HuH-7.5 (cell line): ENCODE data around the gene MYH9.

Source experiments
- DNase-seq: peaks from one replicate; pipeline ENCODE4 v3.0.0; 2011; ENCODE audit warnings: low spot score

Gene MYH9

GRCh38 chr22:36367479-36367878, 20.3 kb downstream of the MYH9 start:
- DNase-seq: no peak

- no peak for DNase-seq
These were observed 20.7 kb downstream of the MYH9 start for GRCh38 chr22:36367066-36367465.

GRCh38 chr22:36366291-36366708, 21.5 kb downstream of the MYH9 start:
- no peak for DNase-seq

GRCh38 chr22:36365020-36365411, 22.8 kb downstream of the MYH9 start:
- no peak for DNase-seq

GRCh38 chr22:36364255-36365019, 23.3 kb downstream of the MYH9 start:
- no peak for DNase-seq

- no peak for DNase-seq
These were observed 24.3 kb downstream of the MYH9 start for GRCh38 chr22:36363349-36363981.

GRCh38 chr22:36362932-36363331, 24.8 kb downstream of the MYH9 start:
- no peak for DNase-seq

- DNase-seq: no peak
These were observed 25.7 kb downstream of the MYH9 start for GRCh38 chr22:36362075-36362474.

- DNase-seq: no peak
These were observed 26.8 kb downstream of the MYH9 start for GRCh38 chr22:36360871-36361383.

GRCh38 chr22:36360011-36360410, 27.8 kb downstream of the MYH9 start:
- DNase-seq: no peak

- no peak for DNase-seq
These were observed 28.2 kb downstream of the MYH9 start for GRCh38 chr22:36359470-36359996.

GRCh38 chr22:36358533-36359469, 29.0 kb downstream of the MYH9 start:
- no peak for DNase-seq

GRCh38 chr22:36356708-36357624, 30.8 kb downstream of the MYH9 start:
- no peak for DNase-seq

GRCh38 chr22:36355894-36356293, 31.9 kb downstream of the MYH9 start:
- no peak for DNase-seq

- DNase-seq: no peak
These were observed 32.4 kb downstream of the MYH9 start for GRCh38 chr22:36355362-36355761.

- peak; percentile 78 for DNase-seq
These were observed 34.8 kb downstream of the MYH9 start for GRCh38 chr22:36352803-36353507.

GRCh38 chr22:36351921-36352802, 35.6 kb downstream of the MYH9 start:
- DNase-seq: peak; percentile 56

- peak; percentile 65 for DNase-seq
These were observed 36.8 kb downstream of the MYH9 start for GRCh38 chr22:36350751-36351594.
